ENCODE results near the gene EPS15.
"Not testable (repeated sequence)": the region's sequence is repeated elsewhere in the genome, so short reads cannot be mapped to it uniquely, and the experiment has no call there.

The EPS15 gene

GRCh38 chr1:51542158-51542953 lies 23.3 kb upstream of the EPS15 start:
- DNase-seq, result no peak

- no peak for DNase-seq
Measured at GRCh38 chr1:51541313-51542050, 22.4 kb upstream of the EPS15 start.

GRCh38 chr1:51537568-51537967 lies 18.5 kb upstream of the EPS15 start:
- no peak for DNase-seq

DNA sequence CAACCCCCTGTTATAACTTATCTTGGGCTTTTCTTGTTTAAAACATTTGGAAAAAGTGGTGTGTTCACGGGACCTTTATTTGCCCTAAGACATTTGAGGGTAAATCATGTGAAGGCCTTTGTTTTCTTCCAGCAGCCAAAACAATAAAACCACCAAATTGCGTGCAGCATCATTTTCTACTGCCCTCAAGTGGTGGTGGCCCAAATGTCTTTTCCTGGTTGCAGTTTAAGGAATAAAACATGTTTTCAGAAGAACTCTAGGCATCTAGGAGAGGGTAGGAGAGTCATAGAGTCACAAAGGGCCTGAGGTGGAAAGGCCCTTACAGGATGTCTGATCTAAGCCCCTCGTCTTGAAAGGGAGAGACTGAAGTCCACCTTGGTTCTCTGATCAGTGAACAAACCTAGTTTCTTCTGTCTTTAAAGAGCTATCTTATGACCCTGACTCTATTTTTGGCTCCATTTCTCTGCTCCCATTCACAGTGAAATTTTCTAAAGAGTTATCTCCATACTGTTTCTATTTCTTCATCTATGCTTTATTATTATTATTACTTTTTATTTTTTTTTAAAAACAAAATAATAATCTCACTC lies 16.0 kb upstream of the EPS15 start:
- peak; percentile 37 for DNase-seq

- DNase-seq, result no peak
Measured at GRCh38 chr1:51534447-51534846, 15.4 kb upstream of the EPS15 start.

GRCh38 chr1:51532853-51533252 lies 13.8 kb upstream of the EPS15 start:
- DNase-seq, result no peak

DNA sequence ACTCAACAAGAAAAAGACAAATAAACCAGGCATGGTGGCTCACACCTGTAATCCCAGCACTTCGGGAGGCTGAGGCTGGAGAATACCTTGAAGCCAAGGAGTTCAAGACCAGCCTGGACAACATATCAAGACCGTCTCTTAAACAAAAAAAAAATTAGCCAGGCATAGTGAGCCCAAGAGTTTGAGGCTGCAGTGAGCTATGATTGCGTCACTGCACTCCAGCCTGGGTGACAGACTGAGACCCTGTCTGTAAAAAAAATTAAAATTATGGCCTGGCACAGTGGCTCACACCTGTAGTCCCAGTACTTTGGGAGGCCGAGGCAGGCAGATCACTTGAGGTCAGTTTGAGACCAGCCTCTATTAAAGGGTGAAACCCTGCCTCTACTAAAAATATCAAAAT lies 11.4 kb upstream of the EPS15 start:
- DNase-seq, result not testable (repeated sequence)

DNA sequence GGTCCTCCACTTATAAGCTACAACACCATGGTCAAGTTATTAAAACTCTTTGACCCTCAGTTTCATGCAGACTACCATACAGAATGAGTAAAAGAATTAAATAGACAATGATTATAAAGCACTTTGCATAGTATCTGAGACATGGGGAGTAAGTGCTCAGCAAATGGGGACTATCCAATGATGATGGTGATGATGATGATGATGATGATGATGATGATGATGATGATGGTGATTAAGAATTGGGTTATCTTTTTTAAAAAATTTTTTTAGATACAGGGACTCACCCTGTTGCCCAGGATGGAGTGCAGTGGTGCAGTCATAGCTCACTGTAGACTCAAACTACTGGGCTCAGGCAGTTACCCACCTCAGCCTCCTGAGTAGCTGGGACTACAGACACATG lies 8.1 kb upstream of the EPS15 start:
- no peak for DNase-seq

DNA sequence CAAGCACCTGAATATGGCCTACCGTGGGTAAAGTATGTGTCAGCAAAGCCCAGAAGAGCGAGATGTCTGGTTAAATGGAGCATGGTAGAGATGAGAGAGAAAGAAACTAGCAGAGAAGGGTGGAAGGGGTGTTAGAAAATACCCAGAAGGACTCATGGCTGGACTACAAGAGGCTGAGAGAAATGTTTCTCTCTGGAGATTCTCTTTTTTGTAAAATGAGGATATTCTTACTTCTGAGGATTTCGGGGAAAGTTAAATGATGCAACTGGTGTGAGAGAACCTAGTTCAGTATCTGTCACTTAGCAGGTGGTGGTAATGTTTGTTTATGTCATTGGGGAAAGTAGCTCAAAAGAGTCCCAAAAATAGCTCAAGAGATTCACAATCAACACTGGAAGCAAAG lies 7.2 kb upstream of the EPS15 start:
- no peak for DNase-seq

GRCh38 chr1:51525295-51525694 lies 6.2 kb upstream of the EPS15 start:
- DNase-seq, result no peak

DNA sequence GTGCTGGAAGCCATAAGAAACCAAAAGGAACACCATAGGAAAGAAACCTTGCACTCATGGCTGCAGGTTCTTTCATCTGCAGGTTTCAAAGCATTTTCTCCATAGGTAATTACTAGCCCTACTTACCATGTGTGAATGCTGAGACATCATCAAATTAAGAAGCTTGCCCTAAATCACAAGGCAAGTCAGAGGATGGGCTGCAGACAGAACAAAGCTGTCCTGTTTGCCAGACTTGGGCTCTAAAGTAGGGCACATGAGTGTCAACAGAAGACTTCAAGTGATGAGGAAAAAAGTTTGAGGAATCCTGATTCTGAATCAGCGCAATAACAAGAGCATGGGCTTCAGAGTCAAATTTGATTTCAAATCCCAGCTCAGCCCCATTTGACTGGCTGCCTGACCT lies 5.8 kb upstream of the EPS15 start:
- DNase-seq, result no peak

DNA sequence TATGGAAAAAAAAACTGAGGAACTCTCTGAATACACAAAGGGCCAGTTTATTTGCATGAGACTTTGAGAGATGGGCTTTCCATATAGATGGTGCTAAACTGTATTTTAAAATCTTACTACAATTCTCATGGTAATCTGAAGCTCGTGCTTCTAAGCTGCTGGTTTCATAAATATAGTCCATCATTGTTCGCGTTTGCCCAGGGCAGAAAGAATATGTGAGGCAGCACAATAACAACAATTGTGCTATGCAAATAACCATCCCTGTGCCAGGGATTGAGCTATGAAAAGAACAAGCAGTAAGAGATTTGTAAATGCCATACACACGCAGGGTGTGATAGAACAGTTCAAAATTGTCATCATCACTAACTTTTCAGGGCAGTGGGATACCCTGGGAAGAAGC lies 4.9 kb upstream of the EPS15 start:
- no peak for DNase-seq

- no peak for DNase-seq
Measured at GRCh38 chr1:51520700-51521248, 1.7 kb upstream of the EPS15 start.

DNA sequence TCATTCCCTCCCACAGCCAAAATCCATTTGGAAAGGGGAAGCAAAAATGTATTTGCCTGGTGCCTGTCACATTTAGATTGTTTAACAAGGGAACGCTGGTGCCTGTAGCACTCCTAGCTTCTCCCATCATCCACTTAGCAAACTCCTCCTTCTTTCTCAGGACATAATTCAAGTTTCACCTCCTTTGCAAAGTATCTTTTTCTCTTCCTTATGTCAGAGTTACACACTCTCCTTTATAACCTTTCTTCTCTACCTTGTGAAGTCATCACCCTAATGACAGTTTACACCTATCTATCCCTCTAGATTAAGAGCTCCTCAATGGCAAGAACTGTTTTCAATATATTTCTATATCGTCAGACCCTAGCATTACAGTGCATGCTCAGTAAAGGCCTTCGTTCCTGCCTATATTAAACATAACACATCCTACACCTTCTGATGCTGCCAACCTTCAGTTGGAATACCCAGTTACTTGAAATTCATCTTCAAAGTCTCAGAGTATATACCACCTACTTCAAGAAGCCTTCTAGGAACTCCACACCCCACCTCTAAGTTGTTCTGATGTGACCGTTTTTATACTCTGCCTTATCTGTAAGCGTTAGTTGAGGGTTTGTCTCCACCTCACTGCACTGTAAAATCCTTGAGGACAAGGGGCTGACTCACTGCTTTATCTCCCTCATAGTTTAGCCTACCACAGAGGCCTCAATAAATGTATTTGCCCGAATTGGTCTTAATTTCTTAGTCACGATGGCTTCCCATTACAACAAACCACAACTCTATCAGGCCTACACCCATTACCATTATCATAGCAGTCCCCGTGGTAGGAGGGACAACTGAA lies 1.0 kb upstream of the EPS15 start:
- DNase-seq, result no peak

- DNase-seq, result no peak
Measured at GRCh38 chr1:51518586-51519047, 449 bp downstream of the EPS15 start.

GRCh38 chr1:51518033-51518585 lies 957 bp downstream of the EPS15 start:
- DNase-seq, result no peak

DNA sequence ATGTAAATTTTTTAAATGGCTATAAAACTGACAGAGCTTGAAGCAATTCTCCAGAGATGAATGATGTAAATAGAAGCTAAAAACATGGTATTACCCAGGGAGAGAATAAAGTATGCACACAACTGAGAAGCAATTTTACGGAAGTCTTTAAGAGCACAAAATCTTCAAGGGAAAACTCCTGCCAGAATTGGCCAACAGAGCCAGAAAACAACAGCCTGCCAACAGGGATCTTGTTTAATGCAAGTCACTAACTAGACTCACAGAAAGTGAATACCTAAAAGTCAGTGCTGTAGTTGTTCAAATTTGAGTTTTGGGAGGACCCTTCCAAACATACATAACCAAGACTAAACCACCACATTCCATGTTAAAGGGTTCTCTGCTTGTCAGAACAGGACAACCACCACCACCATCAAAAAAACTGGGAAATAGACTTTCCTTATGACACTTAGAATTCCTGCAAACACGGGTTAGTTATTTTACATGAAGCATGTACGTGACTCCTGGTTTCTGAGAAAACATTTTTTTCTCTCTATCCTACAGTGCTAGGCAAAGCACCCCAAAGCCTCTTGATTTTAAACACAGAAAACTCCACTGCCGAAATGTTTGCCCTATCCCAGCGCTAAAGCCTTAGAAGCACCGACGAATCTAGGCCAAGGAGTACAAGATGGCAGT lies 1.6 kb downstream of the EPS15 start:
- DNase-seq, result no peak

DNA sequence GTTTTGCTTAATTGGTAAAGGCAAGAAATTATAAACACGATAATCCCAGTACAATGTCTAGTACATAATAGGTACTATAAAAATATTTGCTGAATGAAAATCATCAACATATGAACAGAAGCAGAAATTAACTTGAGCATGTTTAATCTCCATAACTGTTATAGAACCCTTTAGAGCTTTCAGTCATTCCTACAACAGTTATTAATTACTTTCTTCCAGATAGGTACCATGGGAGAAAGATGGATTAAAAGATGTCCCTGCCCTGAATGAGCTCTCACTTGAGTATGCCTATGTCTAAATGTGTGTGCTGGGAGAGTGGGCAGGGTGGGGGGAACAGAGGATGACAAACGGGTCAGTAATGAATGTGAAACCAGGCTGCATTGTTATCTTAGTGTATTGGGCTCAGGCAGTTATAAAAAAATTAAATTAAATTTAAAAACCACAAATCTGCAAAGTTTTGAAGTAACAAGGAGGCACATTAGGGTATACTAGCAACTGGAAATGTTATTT lies 2.4 kb downstream of the EPS15 start:
- no peak for DNase-seq

- DNase-seq, result no peak
Measured at GRCh38 chr1:51515982-51516648, 3.0 kb downstream of the EPS15 start.

GRCh38 chr1:51515312-51515960 lies 3.6 kb downstream of the EPS15 start:
- DNase-seq, result no peak
